PC-3 (cell line): ENCODE results near the gene OSBPL1A. TPM values are rescaled to one million over a fixed set of nuclear protein-coding genes. Genes with fewer than 3 reads are reported as not detected.

Experiments
- ATAC-seq: fragments of 200-7000 bp; cut with Tn5 transposase; 2 replicates; pipeline ENCODE4 v1.9.1; 2020; ENCODE audit warnings: mild to moderate bottlenecking, moderate library complexity
- BruUV-seq: library from RNA; stranded (reverse); fragments of 400-500 nt; replicated peaks from 2 replicates; lab custom pipeline; 2021; lab: Mats Ljungman, UMichigan
- CTCF ChIA-PET: fragments of 300-600 bp; sonication (Branson Sonifier 250); formaldehyde crosslinking; loops from one replicate; lab custom pipeline; 2022; ENCODE audit warnings: antibody characterized with exemption; lab: Charles Lee
- POLR2A ChIA-PET: fragments of 300-600 bp; sonication (Branson Sonifier 250); formaldehyde crosslinking; loops from one replicate; lab custom pipeline; 2022; ENCODE audit warnings: antibody characterized with exemption; ENCODE audit not compliant: unreplicated experiment; lab: Charles Lee
- DNase-seq: peaks from one replicate; pipeline ENCODE4 v3.0.0-alpha.2; 2015
- H2AFZ ChIP-seq: fragments of 300-600 bp; sonication (generic); 2 replicates; pipeline ENCODE4 v1.6.0; 2016; ENCODE audit warnings: antibody characterized with exemption, low read length
- H3F3A ChIP-seq: fragments of 300-600 bp; sonication (generic); one replicate; pipeline ENCODE4 v1.6.0; 2017; ENCODE audit warnings: antibody characterized with exemption, low read length, control low read depth, mild to moderate bottlenecking; ENCODE audit not compliant: unreplicated experiment
- H3K27ac ChIP-seq: fragments of 300-600 bp; sonication (generic); 2 replicates; pipeline ENCODE4 v1.5.1; 2016; ENCODE audit warnings: mild to moderate bottlenecking, low read length
- H3K27me3 ChIP-seq: fragments of 300-600 bp; sonication (generic); 2 replicates; pipeline ENCODE4 v1.6.1; 2016; ENCODE audit warnings: low read length, mixed read lengths
- H3K36me3 ChIP-seq: fragments of 300-600 bp; sonication (generic); 2 replicates; pipeline ENCODE4 v1.6.1; 2016; ENCODE audit warnings: low read depth, mixed run types, low read length, mixed read lengths
- H3K4me1 ChIP-seq: fragments of 300-600 bp; sonication (generic); 2 replicates; pipeline ENCODE4 v1.5.1; 2016; ENCODE audit warnings: low read length; ENCODE audit not compliant: insufficient read depth
- H3K4me2 ChIP-seq: fragments of 300-600 bp; sonication (generic); 2 replicates; pipeline ENCODE4 v1.6.0; 2016; ENCODE audit warnings: low read length
- H3K4me3 ChIP-seq: fragments of 300-600 bp; sonication (generic); 2 replicates; pipeline ENCODE4 v1.5.1; 2016; ENCODE audit warnings: mild to moderate bottlenecking, low read length, mixed read lengths
- H3K79me2 ChIP-seq: fragments of 300-600 bp; sonication (generic); 2 replicates; pipeline ENCODE4 v1.6.1; 2017; ENCODE audit warnings: low read length, mixed read lengths
- H3K9ac ChIP-seq: fragments of 300-600 bp; sonication (generic); 2 replicates; pipeline ENCODE4 v1.6.0; 2016; ENCODE audit warnings: mild to moderate bottlenecking, low read length
- H3K9me2 ChIP-seq: fragments of 300-600 bp; sonication (generic); replicated peaks from 2 replicates; pipeline ENCODE4 v1.6.1; 2016; ENCODE audit warnings: mixed run types, low read length, mixed read lengths
- H3K9me3 ChIP-seq: fragments of 300-600 bp; sonication (generic); 2 replicates; pipeline ENCODE4 v1.6.1; 2016; ENCODE audit warnings: low read length, mixed read lengths
- H4K20me1 ChIP-seq: fragments of 300-600 bp; sonication (generic); 2 replicates; pipeline ENCODE4 v1.6.1; 2016; ENCODE audit warnings: low read length, mixed read lengths
- CTCF ChIP-seq: fragments of 300-600 bp; sonication (generic); conservative IDR thresholded peaks from 2 replicates; pipeline ENCODE4 v1.5.1; 2017; ENCODE audit warnings: antibody characterized with exemption, low read depth, mild to moderate bottlenecking, low read length
- EZH2 ChIP-seq: fragments of 300-600 bp; sonication (generic); IDR thresholded peaks from one replicate; pipeline ENCODE4 v1.6.1; 2017; ENCODE audit warnings: antibody characterized with exemption, mild to moderate bottlenecking, low read length; ENCODE audit not compliant: unreplicated experiment
- EZH2phosphoT487 ChIP-seq: fragments of 300-600 bp; sonication (generic); IDR thresholded peaks from 2 replicates; pipeline ENCODE4 v1.6.1; 2018; ENCODE audit warnings: mild to moderate bottlenecking, antibody characterized with exemption, low read length, borderline replicate concordance
- intact Hi-C: fragments of 100-400 bp; cut with micrococcal nuclease; formaldehyde crosslinking; loops from 2 replicates; pipeline ENCODE4 v1.9.0; 2023
- total RNA-seq: library from RNA; depleted of rRNA; stranded (reverse); fragments of >200 nt; gene quantifications from 2 replicates; pipeline ENCODE4 v1.2.3, GENCODE V29; 2014

The OSBPL1A gene
- total RNA-seq, 1 experiment from 2014 or later: 39.7 TPM

GRCh38 chr18:24276994-24277393 lies 120.6 kb downstream of the OSBPL1A start:
- H3K27me3 ChIP-seq: no peaks in the 10 kb centered on the region

GRCh38 chr18:24274837-24275236 lies 122.8 kb downstream of the OSBPL1A start:
- intact Hi-C loops: loop anchor here (10.0 kb wide), 1 partner anchor 80 kb away; no protein-coding TSS in a partner anchor
- H4K20me1 ChIP-seq: no peaks in the 10 kb centered on the region; the same call in 1 of the 2 replicates
- H3K4me1 ChIP-seq: peaks cover 28% of the 10 kb centered on the region
- no peak overlapping the region for H3K27ac ChIP-seq
- ChIA-PET POLR2A (no interaction called here), CTCF (no interaction called here)
- no peak overlapping the region for H3K4me3 ChIP-seq
- no peaks in the 10 kb centered on the region for H3K9me3 ChIP-seq
- no peak overlapping the region for H3K4me2 ChIP-seq
- no peak overlapping the region for H3K9ac ChIP-seq
- no TSS peak for BruUV-seq
- H2AFZ ChIP-seq: no peak overlapping the region
- H3F3A ChIP-seq: peaks cover 6% of the 10 kb centered on the region
- H3K79me2 ChIP-seq: peaks cover 24% of the 10 kb centered on the region
- no peaks in the 10 kb centered on the region for H3K36me3 ChIP-seq
- no peaks in the 10 kb centered on the region for H3K27me3 ChIP-seq
- H3K9me2 ChIP-seq: no peaks in the 10 kb centered on the region
- ATAC-seq: no peak
- no peak for TF ChIP-seq EZH2phosphoT487
- TF ChIP-seq CTCF: no peak
- TF ChIP-seq EZH2: no peak
- DNase-seq: no peak

More at GRCh38 chr18:24276994-24277393, 120.6 kb downstream of the OSBPL1A start:
- Histone ChIP-seq H3K9me3 (no peaks in the 10 kb centered on the region), H3K4me1 (peaks cover 22% of the 10 kb centered on the region), H3K9me2 (no peaks in the 10 kb centered on the region), H3F3A (no peaks in the 10 kb centered on the region), H2AFZ (no peak overlapping the region), H3K9ac (no peak overlapping the region), H3K79me2 (peaks cover 6% of the 10 kb centered on the region; the same call in 1 of the 2 replicates), H3K4me2 (no peak overlapping the region), H3K36me3 (no peaks in the 10 kb centered on the region), H3K4me3 (no peak overlapping the region), H3K27ac (no peak overlapping the region), H4K20me1 (no peaks in the 10 kb centered on the region)
- ChIA-PET POLR2A (no interaction called here), CTCF (no interaction called here)
- BruUV-seq: no TSS peak
- no peak for DNase-seq
- intact Hi-C loops: loop anchor here (10.0 kb wide), 1 partner anchor 78 kb away; no protein-coding TSS in a partner anchor
- ATAC-seq: no peak
- TF ChIP-seq EZH2 (no peak), CTCF (no peak), EZH2phosphoT487 (no peak)

- no peaks in the 10 kb centered on the region for H3K9me2 ChIP-seq
- no peaks in the 10 kb centered on the region for H3K36me3 ChIP-seq
- no peak for TF ChIP-seq EZH2phosphoT487
- no peak for TF ChIP-seq CTCF
- TF ChIP-seq EZH2: no peak
- no peaks in the 10 kb centered on the region; the same call in 1 of the 2 replicates for H4K20me1 ChIP-seq
- 0 out of 2 replicates have a peak overlapping the region, but pooled peaks have one; percentile 7 for H2AFZ ChIP-seq
- 0 out of 2 replicates have a peak overlapping the region, but pooled peaks have one; percentile 8 for H3K9ac ChIP-seq
- H3K4me3 ChIP-seq: 0 out of 2 replicates have a peak overlapping the region, but pooled peaks have one; percentile 4
- ATAC-seq: peak; percentile 27
- no peaks in the 10 kb centered on the region for H3K27me3 ChIP-seq
- H3K4me2 ChIP-seq: peak overlapping the region; percentile 63
- POLR2A ChIA-PET: no interaction called here
- peaks cover 36% of the 10 kb centered on the region for H3K4me1 ChIP-seq
- DNase-seq: peak; percentile 81
- H3K27ac ChIP-seq: peak overlapping the region; percentile 67
- peaks cover 6% of the 10 kb centered on the region for H3F3A ChIP-seq
- CTCF ChIA-PET: interaction anchor here (0.6 to 1.0 kb wide), 2 partner anchors 85 to 97 kb away, joined by 3 read pairs; no protein-coding TSS in a partner anchor
- H3K9me3 ChIP-seq: no peaks in the 10 kb centered on the region
- H3K79me2 ChIP-seq: peaks cover 33% of the 10 kb centered on the region
- no TSS peak for BruUV-seq
- intact Hi-C loops: loop anchor here (1.0 to 10.0 kb wide), 2 partner anchors 81 to 99 kb away; no protein-coding TSS in a partner anchor
These were observed 124.0 kb downstream of the OSBPL1A start for GRCh38 chr18:24273596-24273995.
